KG1 (cell line): ENCODE measurements around the gene MIDN.
A peak's percentile ranks its signal among the peaks of the same experiment; 100 is the strongest.

Source experiments
- DNase-seq: peaks from one replicate; lab custom pipeline; 2025; lab: John Stamatoyannopoulos, UW

The MIDN gene

GRCh38 chr19:1259206-1259875 lies 11.0 kb downstream of the MIDN start:
- DNase-seq: peak; percentile 34

DNA sequence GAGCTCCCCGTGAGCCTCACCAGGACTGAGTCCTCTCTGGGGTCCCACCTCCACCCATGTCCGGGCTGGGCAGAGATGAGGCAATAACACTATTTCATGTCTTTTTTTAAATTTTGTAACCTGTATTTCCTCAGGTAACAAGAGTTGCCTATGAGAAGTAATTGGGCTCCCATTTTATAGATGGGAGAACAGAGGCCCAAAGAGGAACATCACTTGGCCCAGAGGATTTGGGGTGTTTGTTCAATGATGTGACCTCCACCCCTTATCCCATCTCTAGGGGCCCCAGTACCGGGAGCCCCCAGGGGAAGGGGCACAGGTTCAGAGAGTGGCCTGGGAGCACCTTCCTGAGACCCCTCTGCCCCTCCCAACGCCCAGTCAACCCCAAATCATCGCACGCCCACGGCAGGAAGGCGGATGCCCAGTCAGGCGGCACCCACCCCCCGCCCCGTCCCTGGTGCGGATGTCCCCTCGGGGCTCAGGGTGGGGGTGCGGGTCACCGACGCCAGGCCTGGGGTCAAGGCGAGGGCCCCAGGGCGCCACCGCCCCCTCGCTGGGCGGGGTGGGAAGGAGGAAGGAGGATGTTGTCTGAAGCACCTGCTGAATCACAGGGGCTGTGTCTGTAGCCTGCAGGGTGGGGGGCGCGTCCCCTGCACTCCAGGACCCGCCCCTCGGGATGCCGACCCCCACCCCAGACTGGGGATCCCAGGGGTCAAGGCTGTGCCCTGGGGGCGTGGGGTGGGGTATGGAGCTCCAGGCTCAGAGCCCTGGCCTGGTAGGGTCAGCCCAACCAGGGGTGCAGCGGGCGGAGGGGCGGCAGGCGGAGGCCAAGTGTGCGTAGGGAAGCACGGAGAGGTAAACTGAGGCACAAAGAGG lies 11.7 kb downstream of the MIDN start:
- DNase-seq: no peak

DNA sequence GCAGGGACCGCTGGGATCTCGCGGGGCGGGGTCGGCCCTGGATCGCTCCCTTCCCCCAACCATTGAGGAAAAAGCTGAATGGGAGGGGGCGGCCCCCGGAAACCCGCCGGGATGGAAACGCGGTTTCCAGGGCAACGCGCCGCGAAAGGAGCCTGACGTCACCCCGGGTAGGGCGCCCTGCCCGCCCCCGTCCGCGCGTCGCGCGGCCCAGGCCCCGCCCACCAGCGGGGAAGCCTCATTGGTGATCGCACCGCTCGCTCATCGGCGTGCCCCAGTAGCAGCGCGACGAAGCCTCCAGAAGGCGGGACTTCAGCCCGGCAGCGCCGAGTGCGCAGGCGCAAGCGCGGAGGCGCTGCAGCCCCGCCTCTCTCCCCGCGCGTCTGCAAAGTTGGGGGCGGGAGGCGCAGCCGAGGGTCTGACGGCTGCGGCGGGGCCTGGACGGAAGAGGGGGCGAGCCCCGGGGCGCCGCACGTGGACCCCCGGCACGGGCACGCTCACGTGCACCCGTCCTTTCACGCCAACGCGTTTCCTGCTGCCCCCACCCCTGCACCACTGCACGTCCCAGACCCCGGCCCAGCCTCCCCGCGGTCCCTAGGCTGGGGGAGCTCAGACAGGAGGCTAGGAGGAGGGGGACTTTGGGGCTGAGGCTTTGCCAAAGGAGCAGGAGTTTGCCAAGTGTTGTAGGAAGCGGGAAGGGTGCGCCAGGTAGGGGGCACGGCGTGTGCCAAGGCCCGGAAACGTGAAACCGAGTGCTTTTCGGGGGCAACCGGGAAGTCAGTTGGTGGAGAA lies 12.6 kb downstream of the MIDN start:
- peak; percentile 81 for DNase-seq

- no peak for DNase-seq
Observed at GRCh38 chr19:1261538-1261797, 13.1 kb downstream of the MIDN start.

DNA sequence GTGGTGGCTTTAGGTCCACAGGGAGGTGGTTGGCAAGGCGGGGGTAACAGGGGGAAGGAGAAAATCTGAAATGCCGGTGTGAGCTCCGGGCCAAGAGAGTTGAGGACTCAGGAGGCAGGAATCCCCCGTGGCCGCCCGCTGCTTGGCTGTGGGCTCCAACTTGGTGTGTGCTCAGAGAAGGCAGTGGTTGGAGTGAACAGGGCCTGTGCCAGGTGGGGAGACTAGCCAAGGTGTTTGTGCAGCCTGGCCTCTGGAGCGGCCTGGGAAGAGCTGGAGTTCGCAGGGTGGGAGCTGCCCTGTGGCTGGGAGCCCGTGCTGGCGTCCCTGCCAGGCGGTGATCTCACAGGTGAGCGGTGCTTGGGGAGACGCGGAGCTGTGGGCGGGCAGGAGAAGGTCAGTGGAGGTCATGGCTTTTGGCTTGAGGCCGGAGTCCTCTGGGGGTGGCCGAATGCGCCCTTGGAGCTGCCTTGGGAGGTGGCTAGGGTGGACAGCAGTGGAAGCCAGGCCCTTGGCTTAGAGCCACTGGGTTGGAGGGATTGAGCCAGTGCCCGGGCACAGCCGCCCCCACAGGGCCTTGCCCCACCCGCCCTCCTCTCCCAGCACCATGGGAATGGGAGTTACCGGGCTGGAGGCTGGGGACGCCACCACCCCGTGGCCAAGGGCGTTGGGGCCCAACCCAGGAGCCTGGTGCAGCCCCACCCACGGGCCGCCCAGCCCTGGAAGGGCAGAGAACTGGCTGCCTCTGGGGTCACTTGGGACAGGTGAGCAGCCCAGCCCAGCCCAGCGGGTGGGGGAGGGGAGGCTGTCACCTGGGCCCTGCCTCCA lies 13.6 kb downstream of the MIDN start:
- DNase-seq: no peak

DNA sequence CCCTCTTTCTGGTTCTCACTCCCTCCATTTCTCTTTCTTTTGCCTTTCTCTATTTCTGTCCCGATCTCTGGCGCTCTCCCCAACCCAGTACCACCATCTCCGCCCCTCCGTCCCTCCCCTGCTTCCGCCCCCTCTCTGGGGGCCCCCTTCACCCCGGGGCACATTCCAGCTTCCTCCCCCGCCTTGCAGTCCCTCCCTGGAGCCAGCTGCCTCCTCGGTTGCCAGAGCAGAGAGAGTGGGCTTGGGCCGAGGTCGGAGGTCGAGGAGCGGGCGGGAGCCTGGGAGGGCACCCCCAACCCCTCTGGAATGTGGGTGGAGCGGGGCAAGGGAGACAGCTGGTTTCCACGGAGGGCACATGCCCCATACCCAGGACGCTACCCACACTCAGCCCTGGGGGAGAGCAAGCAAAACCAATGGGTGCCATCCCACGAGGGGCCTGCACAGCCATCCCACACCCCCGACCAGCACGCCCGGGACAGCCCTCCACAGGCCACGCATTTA lies 14.3 kb downstream of the MIDN start:
- no peak for DNase-seq

DNA sequence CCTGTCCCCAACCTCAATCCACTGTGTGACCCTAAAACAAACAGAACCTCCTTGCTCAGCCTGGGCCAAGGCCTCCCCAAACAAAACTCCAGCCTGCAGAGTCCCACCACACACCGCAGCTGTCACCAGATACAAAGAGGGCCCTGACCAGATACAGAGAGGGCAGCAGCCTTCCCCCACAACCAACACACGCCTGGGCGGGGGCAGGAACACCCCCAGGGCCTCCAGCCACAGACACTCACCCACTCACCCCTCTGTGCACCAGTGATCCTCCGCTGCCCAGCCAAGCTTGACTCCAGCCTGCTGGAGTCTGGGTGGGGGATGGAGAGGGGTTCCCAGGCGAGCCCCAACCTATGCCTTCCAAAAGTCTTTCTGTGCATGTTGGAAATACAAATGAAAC lies 14.8 kb downstream of the MIDN start:
- no peak for DNase-seq

DNA sequence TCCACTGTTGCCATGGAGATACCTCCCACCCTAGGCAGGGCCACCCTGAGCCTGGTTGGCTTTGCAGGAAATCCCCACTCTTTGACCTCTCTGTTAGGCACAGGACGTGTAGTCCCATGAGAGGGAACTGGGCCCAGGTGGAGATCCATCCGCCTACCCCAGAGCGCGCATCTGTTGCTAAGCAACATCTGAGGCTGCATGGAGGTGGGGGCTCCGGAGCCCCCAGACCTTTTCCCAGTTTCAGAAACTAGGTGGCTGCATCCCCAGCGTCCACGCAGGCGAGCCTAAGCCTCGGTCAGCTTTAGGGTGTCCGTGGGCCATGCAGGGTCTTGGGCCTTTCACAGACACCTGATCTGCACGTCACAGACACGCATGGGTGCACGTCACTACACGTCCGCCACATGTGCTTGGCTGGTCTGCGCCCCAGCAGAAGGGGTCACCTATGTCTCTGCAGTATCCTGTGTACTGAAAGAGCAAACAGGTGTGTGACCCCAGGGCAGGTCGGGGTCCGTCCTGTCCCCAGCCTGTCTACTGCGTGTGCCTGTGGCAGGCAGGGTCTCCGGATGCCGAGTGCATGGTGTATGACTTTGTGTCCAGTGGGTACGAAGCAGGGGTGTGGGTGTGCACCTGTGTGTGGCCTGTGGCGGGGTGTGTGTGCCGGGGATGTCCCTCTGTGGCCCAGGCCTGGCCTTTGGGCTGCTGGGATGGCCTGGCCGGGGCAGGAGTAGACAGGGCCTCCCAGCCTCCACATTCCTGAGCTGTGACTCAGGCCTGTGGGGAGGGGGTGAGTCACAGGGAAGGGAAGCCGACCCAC lies 16.6 kb downstream of the MIDN start:
- no peak for DNase-seq

DNA sequence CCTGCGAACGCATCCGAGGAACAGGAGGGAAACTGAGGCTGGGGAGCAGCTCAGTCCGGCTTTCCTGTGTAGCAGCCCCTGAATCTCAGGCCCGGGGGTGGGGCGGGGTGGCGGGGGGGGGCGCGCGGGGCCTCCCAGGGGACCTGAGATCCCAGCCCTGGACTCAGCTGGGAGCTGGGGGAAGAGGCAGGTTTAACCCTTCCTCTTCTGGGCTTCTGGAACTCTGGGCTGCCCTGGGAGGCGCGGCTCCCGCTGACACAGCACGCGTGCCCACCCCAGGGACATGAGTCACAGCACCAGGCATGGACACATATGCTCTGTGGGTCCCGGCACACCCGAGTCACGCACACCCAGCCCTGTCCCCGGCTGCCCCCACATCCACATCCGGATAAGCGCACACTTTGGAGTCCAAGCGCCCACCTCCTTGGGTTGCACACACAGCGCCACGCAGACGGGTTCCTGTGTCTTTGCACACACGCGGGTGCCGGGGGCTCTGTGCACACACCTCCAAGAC lies 17.3 kb downstream of the MIDN start:
- DNase-seq: no peak

DNA sequence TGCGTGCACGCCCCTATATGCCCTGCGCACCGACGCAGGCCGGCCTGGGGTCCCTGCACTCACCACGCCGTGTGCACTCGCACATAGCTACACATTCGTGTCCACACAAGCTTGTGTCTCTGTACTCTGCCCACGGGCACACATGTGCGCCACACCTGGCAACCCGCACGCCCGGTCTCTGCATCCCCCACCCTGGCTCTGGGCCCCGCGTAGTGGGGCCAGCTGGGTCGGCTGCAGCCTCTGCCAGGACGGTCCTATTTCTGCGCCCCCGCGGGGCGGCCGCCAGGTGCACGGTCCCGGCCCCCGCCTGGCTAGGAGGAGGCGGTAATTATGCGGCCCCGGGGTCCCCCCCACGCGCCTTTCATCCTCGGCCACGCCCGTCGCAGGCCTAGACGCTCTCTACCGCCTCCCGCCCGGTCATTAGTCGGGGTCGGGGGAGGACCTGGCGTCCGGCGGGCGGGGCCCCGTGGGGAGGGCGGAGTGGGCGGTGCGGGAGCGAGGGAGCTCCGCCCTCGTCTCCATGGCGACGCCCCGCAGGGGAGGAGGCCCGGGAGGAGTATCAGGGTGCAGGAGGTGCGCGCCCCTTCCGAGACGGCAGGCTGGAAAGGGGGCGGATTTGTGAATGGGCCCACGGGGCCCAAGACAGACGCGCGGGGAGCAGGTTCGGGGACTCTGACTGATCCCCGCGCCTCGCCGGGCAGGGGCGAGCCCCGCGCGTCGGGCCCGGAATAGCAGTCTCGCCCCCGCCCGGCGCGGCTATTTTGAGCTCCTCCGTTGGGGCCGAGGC lies 17.9 kb downstream of the MIDN start:
- no peak for DNase-seq

DNA sequence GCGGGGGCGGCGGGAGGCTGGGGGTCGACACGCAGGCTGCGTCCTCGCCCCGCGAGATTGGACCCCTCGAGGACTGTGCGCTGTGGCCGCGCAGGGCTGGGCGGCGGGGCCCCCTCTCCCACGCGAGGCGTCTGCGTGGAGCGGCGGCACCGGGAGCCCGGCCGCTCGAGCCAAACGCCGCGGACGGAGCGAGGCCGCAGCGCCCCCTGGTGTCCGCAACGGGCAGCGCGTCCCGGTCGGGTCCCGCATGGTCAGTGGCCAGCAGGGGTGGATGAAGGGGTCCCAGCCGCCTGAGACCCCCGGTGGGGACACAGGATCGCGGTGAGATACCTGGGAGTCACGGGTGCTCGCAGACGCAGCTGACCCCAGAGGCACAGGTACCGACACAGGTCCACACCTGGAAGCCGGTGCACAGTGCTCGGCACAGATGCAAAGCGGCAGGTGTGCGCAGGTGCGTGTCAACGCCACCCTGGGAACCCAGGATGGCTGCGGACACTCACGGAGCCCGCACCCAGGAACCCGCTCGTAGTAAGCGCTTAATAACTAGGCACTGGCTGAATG lies 18.6 kb downstream of the MIDN start:
- peak; percentile 29 for DNase-seq

DNA sequence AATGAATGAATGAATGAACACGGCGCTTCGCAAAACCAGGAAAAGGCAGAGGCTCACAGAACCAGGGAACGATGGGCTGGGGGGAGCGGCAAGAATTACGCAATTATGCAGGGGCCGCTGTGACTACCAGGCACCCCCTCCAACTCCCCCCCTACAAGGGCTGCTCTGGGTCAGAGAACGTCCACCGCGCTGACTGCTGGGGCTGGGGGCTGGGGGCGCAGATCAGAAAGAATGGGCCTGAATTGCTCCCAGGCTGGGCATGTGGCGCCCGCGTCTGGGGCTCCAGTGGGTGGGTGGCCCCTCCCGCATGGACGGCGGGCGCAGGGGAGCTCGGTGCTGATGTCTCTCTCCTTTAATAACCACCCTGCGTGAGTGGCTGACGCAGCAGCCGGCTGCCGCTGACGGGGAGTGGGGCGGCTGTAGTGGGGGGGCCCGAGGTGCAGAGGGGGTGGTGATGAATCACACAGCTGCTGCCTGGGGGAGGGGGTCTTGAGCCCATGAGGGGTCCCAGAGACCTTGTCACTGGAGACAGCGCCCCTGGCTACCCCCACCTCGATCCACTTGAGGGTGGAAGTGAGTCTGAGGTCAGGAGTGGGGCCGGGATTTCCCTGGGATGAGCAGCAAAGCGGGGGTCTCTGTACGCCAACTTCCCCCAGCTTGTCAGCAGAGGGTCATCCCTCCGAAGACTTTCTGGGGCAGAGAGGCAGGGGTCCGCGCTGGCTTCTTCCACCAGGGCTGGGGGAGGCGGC lies 19.3 kb downstream of the MIDN start:
- DNase-seq: no peak

- DNase-seq: no peak
Observed at GRCh38 chr19:1268226-1269064, 20.1 kb downstream of the MIDN start.

GRCh38 chr19:1269065-1269477 lies 20.7 kb downstream of the MIDN start, which contains the start of gene CIRBP:
Gene CIRBP (plus strand): TSS chr19:1269332. CDS start chr19:1270934, 1,602 bp downstream.
- peak; percentile 95 for DNase-seq

- DNase-seq: peak; percentile 48
Observed at GRCh38 chr19:1269478-1270212, 21.3 kb downstream of the MIDN start.

- no peak for DNase-seq
Observed at GRCh38 chr19:1270213-1270853, 21.9 kb downstream of the MIDN start.
